H1 (cell line): Measurements from ENCODE around the gene FUBP3. TPM values are rescaled to one million over a fixed set of nuclear protein-coding genes. Genes with fewer than 3 reads are reported as not detected.

Experiments used
- CTCF ChIA-PET: fragments of 300-600 bp; sonication (Branson Sonifier 250); formaldehyde crosslinking; loops from one replicate; lab custom pipeline; 2021; ENCODE audit not compliant: partially characterized antibody; lab: Charles Lee
- POLR2A ChIA-PET: fragments of 300-600 bp; sonication (Branson Sonifier 250); formaldehyde crosslinking; loops from one replicate; lab custom pipeline; 2021; ENCODE audit warnings: inconsistent platforms; ENCODE audit not compliant: partially characterized antibody; lab: Charles Lee
- DNase-seq, 2 experiments: peaks; one replicate each; pipeline versions ENCODE4 v3.0.0 to v3.0.0-alpha.2; 2010 to 2022; ENCODE audit warnings: low spot score in 2 of 2, low read depth in 1 of 2, mixed read lengths in 1 of 2
- FAIRE-seq: peaks from 2 replicates; lab custom pipeline; 2011; peaks lifted over from hg19 to GRCh38; lab: Jason Lieb, UNC
- H2AFZ ChIP-seq: 2 replicates; pipeline ENCODE4 v1.8.1; 2012; ENCODE audit warnings: low read length, inconsistent platforms
- H2AK5ac ChIP-seq: 2 replicates; pipeline ENCODE4 v1.6.1; 2013; ENCODE audit warnings: low read depth, low read length
- H2BK120ac ChIP-seq: replicated peaks from 2 replicates; pipeline ENCODE3; 2013; ENCODE audit warnings: low read depth, low read length, inconsistent platforms
- H2BK12ac ChIP-seq: 2 replicates; pipeline ENCODE4 v1.6.1; 2013; ENCODE audit warnings: low read depth, low read length
- H2BK15ac ChIP-seq: 2 replicates; pipeline ENCODE4 v1.6.1; 2013; ENCODE audit warnings: low read length
- H2BK20ac ChIP-seq: 2 replicates; pipeline ENCODE4 v1.6.1; 2013; ENCODE audit warnings: low read length
- H2BK5ac ChIP-seq: 2 replicates; pipeline ENCODE4 v1.6.1; 2013; ENCODE audit warnings: low read depth, low read length
- H3K14ac ChIP-seq: 2 replicates; pipeline ENCODE4 v1.6.1; 2013; ENCODE audit warnings: inconsistent platforms; ENCODE audit not compliant: insufficient read length
- H3K18ac ChIP-seq: 2 replicates; pipeline ENCODE4 v1.6.1; 2013; ENCODE audit warnings: low read length; ENCODE audit errors: extremely low read depth
- H3K23ac ChIP-seq: 2 replicates; pipeline ENCODE4 v1.6.1; 2013; ENCODE audit warnings: inconsistent platforms; ENCODE audit not compliant: insufficient read length
- H3K23me2 ChIP-seq: 2 replicates; pipeline ENCODE4 v1.6.1; 2013; ENCODE audit warnings: low read depth, low read length
- H3K27ac ChIP-seq: 2 replicates; pipeline ENCODE4 v1.6.1; 2011; ENCODE audit warnings: low read depth, low read length, inconsistent platforms
- H3K27me3 ChIP-seq, 4 experiments: replicated peaks in 1 of 4; 1 replicate in 1 of 4; 2 replicates in 3 of 4; pipeline versions ENCODE4 v1.6.1 to v1.8.1; 2011 to 2013; ENCODE audit warnings: low read length in 3 of 4, mild to moderate bottlenecking in 3 of 4, inconsistent platforms in 2 of 4, mixed read lengths in 2 of 4, moderate library complexity in 1 of 4; ENCODE audit not compliant: control insufficient read depth in 3 of 4, insufficient read depth in 3 of 4; ENCODE audit errors: extremely low read depth in 1 of 4
- H3K36me3 ChIP-seq, 4 experiments: 2 replicates each; pipeline versions ENCODE4 v1.6.1 to v1.8.1; 2011 to 2013; ENCODE audit warnings: mild to moderate bottlenecking in 4 of 4, low read length in 3 of 4, moderate library complexity in 2 of 4, control low read depth in 1 of 4, inconsistent platforms in 1 of 4; ENCODE audit not compliant: insufficient read depth in 4 of 4, control insufficient read depth in 2 of 4
- H3K4ac ChIP-seq: replicated peaks from 2 replicates; pipeline ENCODE3; 2013; ENCODE audit warnings: low read length, low read depth, mixed read lengths, inconsistent platforms; ENCODE audit not compliant: insufficient read length
- H3K4me1 ChIP-seq, 4 experiments: replicated peaks in 1 of 4; 1 replicate in 1 of 4; 2 replicates in 3 of 4; pipeline versions ENCODE4 v1.6.1 to v1.8.1; 2011 to 2013; ENCODE audit warnings: low read length in 3 of 4, inconsistent platforms in 2 of 4, mixed read lengths in 1 of 4; ENCODE audit not compliant: insufficient read depth in 4 of 4, control insufficient read depth in 3 of 4
- H3K4me2 ChIP-seq, 2 experiments: 2 replicates each; pipeline versions ENCODE4 v1.6.1 to v1.8.1; 2011 to 2013; ENCODE audit warnings: low read depth in 2 of 2, low read length in 2 of 2, control low read depth in 1 of 2, inconsistent platforms in 1 of 2, mild to moderate bottlenecking in 1 of 2; ENCODE audit not compliant: insufficient read depth in 1 of 2
- H3K4me3 ChIP-seq, 4 experiments: fragments of 200-600, 300-600 bp in 1 of 4; sonication (generic), shearing (Covaris generic), sonication (Bioruptor Twin) in 1 of 4; 2 replicates each; pipeline versions ENCODE4 v1.5.1 to v1.8.1; 2011 to 2016; ENCODE audit warnings: low read length in 4 of 4, low read depth in 3 of 4, control low read depth in 2 of 4, inconsistent platforms in 2 of 4, mild to moderate bottlenecking in 2 of 4, mixed read lengths in 1 of 4, moderate library complexity in 1 of 4; ENCODE audit not compliant: insufficient read depth in 2 of 4; ENCODE audit errors: extremely low read depth in 1 of 4
- H3K56ac ChIP-seq: replicated peaks from 2 replicates; pipeline ENCODE3; 2013; ENCODE audit warnings: low read depth, mild to moderate bottlenecking, mixed read lengths, low read length, inconsistent platforms; ENCODE audit not compliant: insufficient read length
- H3K79me1 ChIP-seq: 2 replicates; pipeline ENCODE4 v1.6.1; 2013; ENCODE audit warnings: low read depth, low read length, control low read depth
- H3K79me2 ChIP-seq, 2 experiments: 2 replicates each; pipeline versions ENCODE4 v1.6.1 to v1.8.1; 2012 to 2013; ENCODE audit warnings: low read length in 2 of 2, mild to moderate bottlenecking in 2 of 2, inconsistent platforms in 1 of 2; ENCODE audit not compliant: insufficient read depth in 2 of 2, control insufficient read depth in 1 of 2
- H3K9ac ChIP-seq, 4 experiments: replicated peaks in 1 of 4; 1 replicate in 1 of 4; 2 replicates in 3 of 4; pipeline versions ENCODE4 v1.6.1 to v1.8.1; 2011 to 2013; ENCODE audit warnings: low read depth in 3 of 4, low read length in 3 of 4, control low read depth in 2 of 4, mild to moderate bottlenecking in 2 of 4, moderate library complexity in 2 of 4, inconsistent platforms in 1 of 4; ENCODE audit errors: extremely low read depth in 1 of 4
- H3K9me3 ChIP-seq, 2 experiments: 2 replicates each; pipeline versions ENCODE4 v1.6.1 to v1.8.1; 2012 to 2013; ENCODE audit warnings: mild to moderate bottlenecking in 2 of 2, moderate library complexity in 2 of 2, control low read depth in 1 of 2, inconsistent platforms in 1 of 2, low read depth in 1 of 2, low read length in 1 of 2, mixed read lengths in 1 of 2; ENCODE audit not compliant: insufficient read depth in 2 of 2
- H4K20me1 ChIP-seq, 2 experiments: replicated peaks in 1 of 2; 2 replicates each; pipeline versions ENCODE3 to v1.8.1; 2011 to 2013; ENCODE audit warnings: inconsistent platforms in 2 of 2, low read length in 2 of 2, mild to moderate bottlenecking in 1 of 2; ENCODE audit not compliant: insufficient read depth in 2 of 2, control insufficient read depth in 1 of 2
- H4K5ac ChIP-seq: 2 replicates; pipeline ENCODE4 v1.6.1; 2013; ENCODE audit warnings: low read length, low read depth, mixed read lengths, inconsistent platforms; ENCODE audit not compliant: insufficient read length
- H4K8ac ChIP-seq: 2 replicates; pipeline ENCODE4 v1.8.0; 2013; ENCODE audit warnings: mild to moderate bottlenecking, moderate library complexity, low read length, inconsistent platforms; ENCODE audit not compliant: insufficient read depth; ENCODE audit errors: extremely low read depth
- H4K91ac ChIP-seq: replicated peaks from 2 replicates; pipeline ENCODE3; 2013; ENCODE audit warnings: low read length, mixed read lengths, inconsistent platforms; ENCODE audit not compliant: insufficient read length
- CBX5 ChIP-seq: fragments of 300-800, 300-1000 bp; sonication (generic); IDR thresholded peaks from 2 replicates; pipeline ENCODE4 v1.7.1; 2016; ENCODE audit warnings: antibody characterized with exemption, low read length, low read depth
- CEBPB ChIP-seq: IDR thresholded peaks from 2 replicates; pipeline ENCODE4 v1.6.1; 2012; ENCODE audit warnings: low read depth, low read length
- JUN ChIP-seq: IDR thresholded peaks from 2 replicates; pipeline ENCODE4 v1.6.1; 2011; ENCODE audit warnings: low read depth, mild to moderate bottlenecking, improper control_type of control experiment, low read length
- POU5F1 ChIP-seq: IDR thresholded peaks from 2 replicates; pipeline ENCODE4 v1.6.1; 2011; ENCODE audit warnings: low read depth, mild to moderate bottlenecking, low read length, moderate library complexity
- RAD21 ChIP-seq, 2 experiments: IDR thresholded peaks in 1 of 2; conservative IDR thresholded peaks in 1 of 2; 2 replicates each; pipeline ENCODE4 v1.6.1; 2011; ENCODE audit warnings: low read depth in 2 of 2, low read length in 2 of 2, improper control_type of control experiment in 1 of 2, inconsistent platforms in 1 of 2, mild to moderate bottlenecking in 1 of 2, moderate library complexity in 1 of 2
- RBBP5 ChIP-seq: IDR thresholded peaks from 2 replicates; pipeline ENCODE4 v1.7.1; 2012; ENCODE audit warnings: low read depth, mild to moderate bottlenecking, inconsistent platforms, low read length, moderate library complexity, borderline replicate concordance
- SIN3A ChIP-seq, 2 experiments: IDR thresholded peaks in 1 of 2; conservative IDR thresholded peaks in 1 of 2; 2 replicates each; pipeline ENCODE4 v1.6.1; 2011 to 2012; ENCODE audit warnings: low read length in 2 of 2, improper control_type of control experiment in 1 of 2, low read depth in 1 of 2, mild to moderate bottlenecking in 1 of 2
- ZNF274 ChIP-seq: IDR thresholded peaks from 2 replicates; pipeline ENCODE4 v1.7.0; 2012; ENCODE audit warnings: low read length, borderline replicate concordance; ENCODE audit errors: extremely low read depth
- polyA plus RNA-seq, 7 experiments: library from polyadenylated mRNA; depleted of rRNA in 3 of 7; stranded (reverse) in 5 of 7; unstranded in 2 of 7; fragments of >200 nt in 5 of 7; fragments of 200-250 nt in 2 of 7; gene quantifications; 1 replicate in 5 of 7; 2 replicates in 1 of 7; 4 replicates in 1 of 7; pipeline versions ENCODE4 v1.2.1 to v1.2.3, GENCODE V29; 2011 to 2013; ENCODE audit warnings: missing spikeins in 2 of 7, mixed read lengths in 2 of 7
- total RNA-seq: library from RNA; stranded (reverse); fragmentation: NEBNext Ultra II Directional; extraction: Animal tissue kit (Norgen Biotek cat#: 25700); gene quantifications from 2 replicates; pipeline ENCODE4 v1.2.1, GENCODE V29; 2021

Gene FUBP3
- total and polyA plus RNA-seq, 2 of the 8 experiments (the other 6 are each of a cell fraction or from before 2014, with no cell fraction given): 23.7 to 76.4 TPM

DNA sequence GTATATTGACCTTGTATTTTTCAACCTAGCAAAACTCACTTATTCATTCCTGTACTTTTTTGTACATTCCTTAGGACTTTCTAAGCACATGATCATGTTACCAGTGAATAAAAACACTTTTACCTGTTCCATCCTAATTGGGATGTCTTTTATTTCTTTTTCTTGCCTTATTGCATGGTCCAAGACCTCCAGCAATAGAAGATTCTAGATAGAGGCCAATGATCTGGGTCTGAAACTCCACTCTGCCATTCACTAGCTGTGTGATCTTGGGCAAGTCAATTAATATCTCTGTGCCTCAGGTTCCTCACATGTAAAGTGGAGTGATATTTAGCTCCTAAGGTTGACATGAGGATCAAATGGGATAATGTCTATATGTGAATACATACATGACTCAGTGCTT, 105.7 kb downstream of the FUBP3 start:
- Histone ChIP-seq H3K23ac (no peak overlapping the region), H3K4me1 (peaks cover 0 to 4% (median under 1%) of the 10 kb centered on the region in 4 experiments; a peak in 2 of 7 replicates), H2BK12ac (no peak overlapping the region), H3K27ac (no peak overlapping the region), H3K36me3 (no peaks in the 10 kb centered on the region), H2AFZ (no peak overlapping the region), H2BK20ac (no peak overlapping the region), H3K9me3 (peaks cover 0 to 4% of the 10 kb centered on the region in 2 experiments; a peak in 2 of 4 replicates), H3K27me3 (peaks cover 12 to 22% (median 20%) of the 10 kb centered on the region in 4 experiments), H3K18ac (no peak overlapping the region), H3K4me2 (no peak overlapping the region), H3K79me2 (no peaks in the 10 kb centered on the region), H3K23me2 (peaks cover 14% of the 10 kb centered on the region; the same call in 1 of the 2 replicates), H4K20me1 (peaks cover 0 to 3% of the 10 kb centered on the region in 2 experiments), H3K4me3 (no peak overlapping the region), H2BK15ac (no peak overlapping the region), H3K14ac (no peak overlapping the region), H4K8ac (no peak overlapping the region), H3K4ac (no peak overlapping the region), H4K5ac (no peak overlapping the region), H3K9ac (no peak overlapping the region), H2BK5ac (no peak overlapping the region), H3K56ac (no peak overlapping the region), H2AK5ac (no peak overlapping the region), H4K91ac (no peak overlapping the region), H3K79me1 (no peaks in the 10 kb centered on the region), H2BK120ac (no peak overlapping the region)
- TF ChIP-seq RAD21 (IDR thresholded peaks at IDR 0.05 in 1 of 2, conservative IDR thresholded peaks at IDR 0.05 in 1 of 2; ENCODE audit: low read depth in 2 of 2, low read length in 2 of 2) (no peak), RBBP5 (no peak), CBX5 (no peak), JUN (no peak), SIN3A (conservative IDR thresholded peaks at IDR 0.05 in 1 of 2, IDR thresholded peaks at IDR 0.05 in 1 of 2; ENCODE audit: low read depth in 1 of 2, low read length in 2 of 2) (no peak), ZNF274 (no peak), CEBPB (no peak), POU5F1 (no peak)
- ChIA-PET POLR2A (interaction anchor here (1.4 kb wide), 3 partner anchors 8 to 224 kb away, joined by 3 to 5 read pairs (median 4); partner anchors contain the start of gene EXOSC2), CTCF (interaction anchor here (0.8 to 8.3 kb wide), 15 partner anchors 10 to 309 kb away, joined by 3 to 89 read pairs (median 5); no protein-coding TSS in a partner anchor)
- DNase-seq: no peak
- no peak for FAIRE-seq
